GM06990 (cell line): ENCODE measurements around the gene SLC4A8.

Experiments
- DNase-seq: peaks from one replicate; pipeline ENCODE4 v3.0.0-alpha.2; 2011; ENCODE audit not compliant: insufficient read length; ENCODE audit errors: extremely low read depth
- H3K27me3 ChIP-seq: replicated peaks from 2 replicates; pipeline ENCODE4 v1.6.0; 2011; ENCODE audit warnings: low read length; ENCODE audit not compliant: control insufficient read depth, insufficient read depth
- H3K36me3 ChIP-seq: 2 replicates; pipeline ENCODE4 v1.5.1; 2011; ENCODE audit warnings: low read length; ENCODE audit not compliant: control insufficient read depth, insufficient read depth
- H3K4me3 ChIP-seq: replicated peaks from 2 replicates; pipeline ENCODE4 v1.5.1; 2011; ENCODE audit warnings: low read depth, mild to moderate bottlenecking, control low read depth, low read length
- CTCF ChIP-seq: IDR thresholded peaks from 2 replicates; pipeline ENCODE4 v1.5.1; 2011; ENCODE audit warnings: low read length, control low read depth, mild to moderate bottlenecking, inconsistent platforms; ENCODE audit not compliant: insufficient read depth, poor library complexity, severe bottlenecking

The SLC4A8 gene

GRCh38 chr12:51388846-51389245 is 35.8 kb upstream of the SLC4A8 start:
- TF ChIP-seq CTCF: no peak
- H3K4me3 ChIP-seq: no peak overlapping the region
- no peaks in the 10 kb centered on the region for H3K27me3 ChIP-seq
- no peak for DNase-seq
- H3K36me3 ChIP-seq: no peaks in the 10 kb centered on the region

- Histone ChIP-seq H3K4me3 (no peak overlapping the region), H3K27me3 (no peaks in the 10 kb centered on the region), H3K36me3 (no peaks in the 10 kb centered on the region)
- peak; percentile 24 for DNase-seq
- TF ChIP-seq CTCF: no peak
Observed at GRCh38 chr12:51389302-51389999, 35.2 kb upstream of the SLC4A8 start.

- no peak for DNase-seq
- no peaks in the 10 kb centered on the region for H3K36me3 ChIP-seq
- no peak for TF ChIP-seq CTCF
- H3K4me3 ChIP-seq: peak overlapping the region; percentile 81
- H3K27me3 ChIP-seq: no peaks in the 10 kb centered on the region
Observed at GRCh38 chr12:51390457-51390856, 34.2 kb upstream of the SLC4A8 start.

- H3K4me3 ChIP-seq: peak overlapping the region; percentile 81
- H3K27me3 ChIP-seq: no peaks in the 10 kb centered on the region
- no peaks in the 10 kb centered on the region for H3K36me3 ChIP-seq
- no peak for DNase-seq
- TF ChIP-seq CTCF: no peak
Observed at GRCh38 chr12:51390891-51391282, 33.7 kb upstream of the SLC4A8 start.

DNA sequence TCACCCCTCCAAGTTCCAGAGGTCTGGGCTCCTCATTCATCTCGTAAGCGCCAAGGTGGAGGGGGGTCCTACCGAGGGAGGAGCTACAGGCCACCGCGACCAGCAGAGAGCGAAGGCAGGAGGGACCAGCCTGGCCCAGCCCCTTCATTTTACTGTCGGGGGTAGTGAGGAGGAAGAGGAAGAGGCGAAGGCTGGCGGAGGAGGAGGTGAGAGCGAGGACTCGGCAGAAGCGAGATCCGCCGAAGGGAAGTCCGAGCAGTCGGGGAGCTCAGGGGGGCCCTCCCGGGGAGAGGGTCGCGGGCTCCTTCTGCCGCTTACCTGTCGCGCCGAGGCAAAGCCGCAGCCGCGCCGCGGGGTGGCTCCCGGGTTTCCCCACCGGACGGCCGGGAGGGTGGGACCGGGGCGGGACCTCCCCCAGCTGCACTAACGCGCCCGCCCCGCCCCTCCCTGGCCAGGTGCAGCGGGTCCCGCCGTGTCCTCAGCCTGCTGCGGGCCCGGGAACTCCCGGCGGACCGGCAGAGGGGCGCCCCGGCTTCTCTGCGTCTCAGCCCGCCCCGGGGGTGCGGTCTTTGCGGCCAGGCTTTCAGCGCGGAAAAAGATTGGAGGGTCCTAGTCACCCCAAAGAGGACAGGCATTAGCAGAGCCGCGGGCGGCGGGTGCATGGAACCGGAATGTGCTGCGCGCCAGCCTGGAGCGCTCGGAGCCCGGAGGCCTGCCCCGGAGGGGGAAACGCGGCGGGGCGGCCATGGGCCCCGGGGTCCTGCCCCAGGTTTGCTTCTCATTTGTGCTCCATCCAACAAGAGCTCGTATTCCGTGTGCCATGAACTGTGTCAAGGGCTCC is 33.1 kb upstream of the SLC4A8 start, which contains the start of gene GALNT6:
Gene GALNT6 (minus strand): TSS at position 124 of the 841 bp plus-strand sequence. CDS start 11,625 bp downstream, outside the sequence.
- peak within 1 kb of the TSS; percentile 81 for H3K4me3 ChIP-seq
- no peaks in the 10 kb centered on the region for H3K27me3 ChIP-seq
- DNase-seq: peak; percentile 85
- no peaks in the 10 kb centered on the region for H3K36me3 ChIP-seq
- no peak for TF ChIP-seq CTCF
